ENCODE measurements around the gene ACTL6B.

GRCh38 chr7:100682228-100682741, 26.0 kb upstream of the ACTL6B start:
- TF ChIP-seq NR2C2 (CRISPR knock-in tag; IDR thresholded peaks at IDR 0.05; ENCODE audit: borderline replicate concordance) (no peak), DBP (CRISPR knock-in tag; IDR thresholded peaks at IDR 0.05; ENCODE audit: not compliant biosample characterization) (no peak), SIN3A (IDR thresholded peaks at IDR 0.05; ENCODE audit: borderline replicate concordance, low read depth, low read length) (no peak), CTCF (CRISPR knock-in tag; IDR thresholded peaks at IDR 0.05) (no peak), MAX (IDR thresholded peaks at IDR 0.05) (no peak)
